CD14-positive monocyte (primary cell): ENCODE results near the gene ZNF626. TPM values are rescaled to one million over a fixed set of nuclear protein-coding genes. Genes with fewer than 3 reads are reported as not detected.

Experiments used
- DNase-seq, 3 donors: peaks; one replicate each; pipeline ENCODE4 v3.0.0-alpha.2; 2011 to 2022
- H2AFZ ChIP-seq: 2 replicates; pipeline ENCODE4 v1.6.0; 2012; ENCODE audit warnings: mild to moderate bottlenecking, low read depth, low read length, inconsistent platforms; ENCODE audit not compliant: insufficient read depth, poor library complexity, severe bottlenecking
- H3K27ac ChIP-seq, 2 donors: 1 replicate in 1 of 2; 2 replicates in 1 of 2; pipeline ENCODE4 v1.5.1; 2012 to 2013; ENCODE audit warnings: low read length in 2 of 2, control low read depth in 1 of 2, inconsistent platforms in 1 of 2, low read depth in 1 of 2, mild to moderate bottlenecking in 1 of 2
- H3K27me3 ChIP-seq, 2 donors: one replicate each; pipeline versions ENCODE4 v1.6.0 to v1.6.1; 2011 to 2013; ENCODE audit warnings: low read length in 2 of 2; ENCODE audit not compliant: control insufficient read depth in 2 of 2, insufficient read depth in 2 of 2
- H3K36me3 ChIP-seq, 2 donors: replicated peaks in 1 of 2; 1 replicate in 1 of 2; 2 replicates in 1 of 2; pipeline versions ENCODE4 v1.5.1 to v1.6.1; 2012 to 2013; ENCODE audit warnings: low read length in 2 of 2, control low read depth in 1 of 2, inconsistent platforms in 1 of 2, mild to moderate bottlenecking in 1 of 2; ENCODE audit not compliant: insufficient read depth in 2 of 2, control insufficient read depth in 1 of 2
- H3K4me1 ChIP-seq, 2 donors: 1 replicate in 1 of 2; 2 replicates in 1 of 2; pipeline versions ENCODE4 v1.5.1 to v1.6.1; 2012 to 2013; ENCODE audit warnings: low read length in 2 of 2, control low read depth in 1 of 2, inconsistent platforms in 1 of 2, mild to moderate bottlenecking in 1 of 2, moderate library complexity in 1 of 2; ENCODE audit not compliant: insufficient read depth in 2 of 2, control insufficient read depth in 1 of 2
- H3K4me2 ChIP-seq: replicated peaks from 2 replicates; pipeline ENCODE3; 2012; ENCODE audit warnings: low read length, moderate library complexity, mild to moderate bottlenecking; ENCODE audit not compliant: poor library complexity, severe bottlenecking; ENCODE audit errors: extremely low read depth
- H3K4me3 ChIP-seq, 3 experiments: fragments of 200-600 bp in 1 of 3; sonication (generic) in 1 of 3; replicated peaks in 1 of 3; 1 replicate in 2 of 3; 2 replicates in 1 of 3; pipeline ENCODE4 v1.5.1; 2011 to 2013; ENCODE audit warnings: low read length in 3 of 3, mild to moderate bottlenecking in 3 of 3, control low read depth in 2 of 3, low read depth in 2 of 3, inconsistent platforms in 1 of 3, moderate library complexity in 1 of 3
- H3K79me2 ChIP-seq: 2 replicates; pipeline ENCODE4 v1.6.0; 2012; ENCODE audit warnings: mild to moderate bottlenecking, control low read depth, inconsistent platforms, low read length, moderate library complexity; ENCODE audit not compliant: insufficient read depth
- H3K9ac ChIP-seq: 2 replicates; pipeline ENCODE4 v1.6.0; 2017; ENCODE audit warnings: low read length, mild to moderate bottlenecking; ENCODE audit not compliant: insufficient read depth, poor library complexity, severe bottlenecking
- H3K9me3 ChIP-seq, 2 donors: replicated peaks in 1 of 2; 1 replicate in 1 of 2; 2 replicates in 1 of 2; pipeline versions ENCODE4 v1.5.1 to v1.6.1; 2012 to 2013; ENCODE audit warnings: low read length in 2 of 2, control low read depth in 1 of 2; ENCODE audit not compliant: control insufficient read depth in 1 of 2, insufficient read depth in 1 of 2
- H4K20me1 ChIP-seq: 2 replicates; pipeline ENCODE4 v1.6.0; 2012; ENCODE audit warnings: mild to moderate bottlenecking, low read length, control low read depth, moderate library complexity; ENCODE audit not compliant: insufficient read depth
- H3K27ac Mint-ChIP-seq, 7 donors: one replicate each; pipeline ENCODE4 v1.8.0; 2020; ENCODE audit warnings: mild to moderate bottlenecking in 7 of 7, mixed read lengths in 7 of 7, moderate library complexity in 6 of 7, inconsistent platforms in 2 of 7
- H3K27me3 Mint-ChIP-seq, 3 donors: one replicate each; pipeline ENCODE4 v1.8.0; 2021 to 2022; ENCODE audit warnings: low read depth in 3 of 3, mild to moderate bottlenecking in 3 of 3, mixed read lengths in 3 of 3, moderate library complexity in 3 of 3, inconsistent platforms in 1 of 3
- H3K36me3 Mint-ChIP-seq, 2 donors: one replicate each; pipeline ENCODE4 v1.8.0; 2020; ENCODE audit warnings: mixed read lengths in 2 of 2, inconsistent platforms in 1 of 2, mild to moderate bottlenecking in 1 of 2
- H3K4me1 Mint-ChIP-seq: one replicate; pipeline ENCODE4 v1.8.0; 2020; ENCODE audit warnings: mild to moderate bottlenecking, mixed read lengths
- H3K4me3 Mint-ChIP-seq, 2 donors: one replicate each; pipeline ENCODE4 v1.8.0; 2020; ENCODE audit warnings: mild to moderate bottlenecking in 2 of 2, mixed read lengths in 2 of 2, moderate library complexity in 1 of 2
- H3K9me3 Mint-ChIP-seq, 7 donors: one replicate each; pipeline ENCODE4 v1.8.0; 2020 to 2022; ENCODE audit warnings: mixed read lengths in 7 of 7, mild to moderate bottlenecking in 6 of 7, moderate library complexity in 6 of 7, inconsistent platforms in 2 of 7
- CTCF ChIP-seq: fragments of 200-600 bp; IDR thresholded peaks from one replicate; pipeline ENCODE4 v1.8.0; 2022; ENCODE audit warnings: antibody characterized with exemption, mild to moderate bottlenecking
- WGBS: methylation state at CpG from one replicate; pipeline ENCODE4 v1.1.5; 2013; ENCODE audit warnings: missing lambda C conversion rate; ENCODE audit not compliant: insufficient coverage; 5-methylcytosine and 5-hydroxymethylcytosine counted together
- intact Hi-C, 2 donors: fragments of 100-400 bp; cut with micrococcal nuclease; formaldehyde crosslinking; loops; one replicate each; pipeline versions ENCODE4 v1.15.0 to v1.15.1; 2023
- polyA plus RNA-seq, 3 donors: library from polyadenylated mRNA; depleted of rRNA in 1 of 3; unstranded in 2 of 3; stranded (reverse) in 1 of 3; fragments of 300-500 nt in 2 of 3; fragments of >200 nt in 1 of 3; fragmentation: Illumina TruSeq in 2 of 3; gene quantifications; 1 replicate in 2 of 3; 2 replicates in 1 of 3; pipeline ENCODE4 v1.2.3, GENCODE V29; 2012 to 2021

The ZNF626 gene
- polyA plus RNA-seq, 3 donors: 0.24 to 1.4 (median 0.40) TPM

GRCh38 chr19:20607943-20608342 is 53.4 kb downstream of the ZNF626 start:
- H3K4me3 ChIP-seq: no peak overlapping the region
- H2AFZ ChIP-seq: no peak overlapping the region
- intact Hi-C loops: no loop called here
- no peaks in the 10 kb centered on the region for H3K36me3 ChIP-seq
- Mint-ChIP-seq H3K4me3 (no peak overlapping the region), H3K36me3 (no peaks in the 10 kb centered on the region), H3K4me1 (no peaks in the 10 kb centered on the region), H3K9me3 (peaks cover 14 to 61% (median 54%) of the 10 kb centered on the region in 7 donors), H3K27me3 (no peaks in the 10 kb centered on the region), H3K27ac (no peak overlapping the region)
- H3K9me3 ChIP-seq: peaks cover 58 to 85% of the 10 kb centered on the region in 2 donors
- DNase-seq: no peak
- no peak overlapping the region for H3K27ac ChIP-seq
- H3K27me3 ChIP-seq: no peaks in the 10 kb centered on the region
- WGBS: no CpG with 5 or more reads among the region's 1 CpG
- H4K20me1 ChIP-seq: no peaks in the 10 kb centered on the region
- no peaks in the 10 kb centered on the region for H3K4me1 ChIP-seq
- no peak overlapping the region for H3K9ac ChIP-seq
- H3K4me2 ChIP-seq: no peak overlapping the region
- no peaks in the 10 kb centered on the region for H3K79me2 ChIP-seq
- TF ChIP-seq CTCF: no peak

Other genes with a start within 250 kb of the ZNF626 start
- gene ZNF737, start 95.8 kb downstream of the ZNF626 start, polyA plus RNA-seq: under 1 TPM; 0.06 to 0.61 (median 0.44) TPM
- gene ZNF66, start 114.7 kb upstream of the ZNF626 start, polyA plus RNA-seq: 1 to 10 TPM in 1 of 3 donors, under 1 TPM in 2; 0.83 to 1.3 (median 0.95) TPM